ENCODE data around the gene CLEC4D.
"Not testable (repeated sequence)": the region's sequence is repeated elsewhere in the genome, so short reads cannot be mapped to it uniquely, and the experiment has no call there.

Gene CLEC4D

GRCh38 chr12:8537820-8538219 is 24.5 kb downstream of the CLEC4D start:
- not testable (repeated sequence) for DNase-seq

- not testable (repeated sequence) for DNase-seq
Observed at GRCh38 chr12:8540831-8541230, 27.5 kb downstream of the CLEC4D start, which contains the start of gene CLEC4E. CLEC4E (minus strand) TSS chr12:8540905; CDS start chr12:8540797, 108 bp downstream.

GRCh38 chr12:8541562-8541961 is 28.3 kb downstream of the CLEC4D start:
- DNase-seq, result no peak

- DNase-seq, result peak; percentile 39
Observed at GRCh38 chr12:8544295-8544694, 31.0 kb downstream of the CLEC4D start.

- DNase-seq, result no peak
Observed at GRCh38 chr12:8546591-8546990, 33.3 kb downstream of the CLEC4D start.

GRCh38 chr12:8547645-8548044 is 34.3 kb downstream of the CLEC4D start:
- no peak for DNase-seq

GRCh38 chr12:8548192-8548591 is 34.9 kb downstream of the CLEC4D start:
- DNase-seq, result no peak

- DNase-seq, result peak; percentile 14
Observed at GRCh38 chr12:8549381-8549780, 36.1 kb downstream of the CLEC4D start.

GRCh38 chr12:8553088-8553627 is 39.9 kb downstream of the CLEC4D start:
- no peak for DNase-seq

- DNase-seq, result peak; percentile 14
Observed at GRCh38 chr12:8554451-8555195, 41.3 kb downstream of the CLEC4D start.

- DNase-seq, result no peak
Observed at GRCh38 chr12:8556531-8557097, 43.3 kb downstream of the CLEC4D start.

- DNase-seq, result peak; percentile 16
Observed at GRCh38 chr12:8559676-8560075, 46.4 kb downstream of the CLEC4D start.

GRCh38 chr12:8561011-8561410 is 47.7 kb downstream of the CLEC4D start:
- no peak for DNase-seq

GRCh38 chr12:8562310-8562709 is 49.0 kb downstream of the CLEC4D start:
- DNase-seq, result no peak

GRCh38 chr12:8563356-8563755 is 50.1 kb downstream of the CLEC4D start:
- no peak for DNase-seq

- no peak for DNase-seq
Observed at GRCh38 chr12:8564656-8565055, 51.4 kb downstream of the CLEC4D start.

- DNase-seq, result not testable (repeated sequence)
Observed at GRCh38 chr12:8566052-8566451, 52.7 kb downstream of the CLEC4D start.

GRCh38 chr12:8566525-8566924 is 53.2 kb downstream of the CLEC4D start:
- DNase-seq, result no peak
